ENCODE results near the gene KIAA0825. TPM values are rescaled to one million over a fixed set of nuclear protein-coding genes. Genes with fewer than 3 reads are reported as not detected.

Gene KIAA0825
- polyA plus RNA-seq, 3 donors, result 0.56 to 1.3 (median 0.89) TPM

- Histone ChIP-seq H3K4me3 (replicated peaks in 1 of 3; ENCODE audit: low read depth in 2 of 3, low read length in 3 of 3) (no peak overlapping the region), H3K9me3 (replicated peaks in 1 of 2; ENCODE audit: control insufficient read depth in 1 of 2, insufficient read depth in 1 of 2, low read length in 2 of 2) (no peaks in the 10 kb centered on the region), H3K9ac (ENCODE audit: insufficient read depth, low read length, poor library complexity, severe bottlenecking) (no peak overlapping the region), H3K4me2 (replicated peaks; ENCODE audit: extremely low read depth, low read length, poor library complexity, severe bottlenecking) (no peak overlapping the region), H3K79me2 (ENCODE audit: insufficient read depth, low read length) (no peaks in the 10 kb centered on the region), H3K27ac (ENCODE audit: low read depth in 1 of 2, low read length in 2 of 2) (no peak overlapping the region), H3K4me1 (ENCODE audit: control insufficient read depth in 1 of 2, insufficient read depth in 2 of 2, low read length in 2 of 2) (peaks cover 0 to 4% of the 10 kb centered on the region in 2 donors), H3K27me3 (ENCODE audit: control insufficient read depth in 2 of 2, insufficient read depth in 2 of 2, low read length in 2 of 2) (no peaks in the 10 kb centered on the region), H4K20me1 (ENCODE audit: insufficient read depth, low read length) (no peaks in the 10 kb centered on the region), H2AFZ (ENCODE audit: insufficient read depth, low read depth, low read length, poor library complexity, severe bottlenecking) (no peak overlapping the region), H3K36me3 (replicated peaks in 1 of 2; ENCODE audit: control insufficient read depth in 1 of 2, insufficient read depth in 2 of 2, low read length in 2 of 2) (no peaks in the 10 kb centered on the region)
- H3K9me3 Mint-ChIP-seq, result no peaks in the 10 kb centered on the region
- H3K27ac Mint-ChIP-seq, result no peak overlapping the region
- no peak for DNase-seq
- TF ChIP-seq, protein P1, sequence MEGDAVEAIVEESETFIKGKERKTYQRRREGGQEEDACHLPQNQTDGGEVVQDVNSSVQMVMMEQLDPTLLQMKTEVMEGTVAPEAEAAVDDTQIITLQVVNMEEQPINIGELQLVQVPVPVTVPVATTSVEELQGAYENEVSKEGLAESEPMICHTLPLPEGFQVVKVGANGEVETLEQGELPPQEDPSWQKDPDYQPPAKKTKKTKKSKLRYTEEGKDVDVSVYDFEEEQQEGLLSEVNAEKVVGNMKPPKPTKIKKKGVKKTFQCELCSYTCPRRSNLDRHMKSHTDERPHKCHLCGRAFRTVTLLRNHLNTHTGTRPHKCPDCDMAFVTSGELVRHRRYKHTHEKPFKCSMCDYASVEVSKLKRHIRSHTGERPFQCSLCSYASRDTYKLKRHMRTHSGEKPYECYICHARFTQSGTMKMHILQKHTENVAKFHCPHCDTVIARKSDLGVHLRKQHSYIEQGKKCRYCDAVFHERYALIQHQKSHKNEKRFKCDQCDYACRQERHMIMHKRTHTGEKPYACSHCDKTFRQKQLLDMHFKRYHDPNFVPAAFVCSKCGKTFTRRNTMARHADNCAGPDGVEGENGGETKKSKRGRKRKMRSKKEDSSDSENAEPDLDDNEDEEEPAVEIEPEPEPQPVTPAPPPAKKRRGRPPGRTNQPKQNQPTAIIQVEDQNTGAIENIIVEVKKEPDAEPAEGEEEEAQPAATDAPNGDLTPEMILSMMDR (IDR thresholded peaks at IDR 0.05), result no peak
- WGBS (ENCODE audit: insufficient coverage), result 40% methylated on average over 2 of the region's 4 CpGs
- H3K36me3 Mint-ChIP-seq, result no peaks in the 10 kb centered on the region
- H3K4me1 Mint-ChIP-seq, result peaks cover 3% of the 10 kb centered on the region
- intact Hi-C loops (cut with micrococcal nuclease), result no loop called here
- H3K4me3 Mint-ChIP-seq, result no peak overlapping the region
- no peaks in the 10 kb centered on the region for H3K27me3 Mint-ChIP-seq (ENCODE audit: low read depth in 3 of 3)
Observed at GRCh38 chr5:94508461-94509148, 109.8 kb downstream of the KIAA0825 start.

DNA sequence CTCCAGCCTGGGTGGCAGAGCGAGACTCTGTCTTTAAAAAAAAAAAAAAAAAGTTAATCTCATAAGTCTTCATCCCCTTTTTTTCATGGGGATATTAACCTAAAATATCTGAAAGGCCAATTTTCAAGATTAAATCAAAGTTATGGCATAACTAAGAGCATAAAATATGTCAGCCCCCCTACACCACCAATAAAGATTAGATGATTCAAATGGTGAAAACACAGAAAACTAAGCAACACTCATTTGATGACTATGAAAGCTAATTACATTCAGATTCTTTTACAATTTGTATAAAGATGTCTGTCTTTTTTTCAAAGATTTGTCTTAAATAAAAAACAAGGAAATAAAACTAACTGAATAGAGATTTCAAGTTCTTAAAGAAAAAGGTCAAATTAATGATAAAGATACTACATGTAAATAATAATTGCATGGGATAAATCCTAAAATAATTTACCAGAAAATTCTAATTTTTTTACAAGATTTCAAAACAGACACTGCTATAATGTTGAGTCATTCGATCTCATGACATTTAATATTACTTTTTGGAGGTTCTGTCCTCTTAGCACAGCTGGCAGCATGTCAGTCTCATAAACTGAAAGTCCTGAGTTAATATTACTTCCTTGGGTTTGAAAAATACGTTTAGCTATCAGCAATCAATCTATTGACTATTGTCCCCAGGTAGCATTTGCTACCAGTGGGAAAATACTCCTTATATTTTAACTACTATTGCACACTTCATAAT, 112.9 kb downstream of the KIAA0825 start:
- Mint-ChIP-seq H3K4me3 (no peak overlapping the region), H3K27me3 (ENCODE audit: low read depth in 3 of 3) (no peaks in the 10 kb centered on the region), H3K4me1 (no peaks in the 10 kb centered on the region), H3K36me3 (no peaks in the 10 kb centered on the region), H3K27ac (no peak overlapping the region), H3K9me3 (no peaks in the 10 kb centered on the region)
- Histone ChIP-seq H2AFZ (ENCODE audit: insufficient read depth, low read depth, low read length, poor library complexity, severe bottlenecking) (no peak overlapping the region), H4K20me1 (ENCODE audit: insufficient read depth, low read length) (no peaks in the 10 kb centered on the region), H3K27me3 (ENCODE audit: control insufficient read depth in 2 of 2, insufficient read depth in 2 of 2, low read length in 2 of 2) (no peaks in the 10 kb centered on the region), H3K4me3 (replicated peaks in 1 of 3; ENCODE audit: low read depth in 2 of 3, low read length in 3 of 3) (no peak overlapping the region), H3K4me2 (replicated peaks; ENCODE audit: extremely low read depth, low read length, poor library complexity, severe bottlenecking) (no peak overlapping the region), H3K27ac (ENCODE audit: low read depth in 1 of 2, low read length in 2 of 2) (no peak overlapping the region), H3K9me3 (replicated peaks in 1 of 2; ENCODE audit: control insufficient read depth in 1 of 2, insufficient read depth in 1 of 2, low read length in 2 of 2) (no peaks in the 10 kb centered on the region), H3K36me3 (replicated peaks in 1 of 2; ENCODE audit: control insufficient read depth in 1 of 2, insufficient read depth in 2 of 2, low read length in 2 of 2) (no peaks in the 10 kb centered on the region), H3K79me2 (ENCODE audit: insufficient read depth, low read length) (no peaks in the 10 kb centered on the region), H3K9ac (ENCODE audit: insufficient read depth, low read length, poor library complexity, severe bottlenecking) (no peak overlapping the region), H3K4me1 (ENCODE audit: control insufficient read depth in 1 of 2, insufficient read depth in 2 of 2, low read length in 2 of 2) (no peaks in the 10 kb centered on the region)
- TF ChIP-seq, protein P1 (IDR thresholded peaks at IDR 0.05), result no peak
- WGBS (ENCODE audit: insufficient coverage), result no CpG with 5 or more reads among the region's 3 CpGs
- intact Hi-C loops (cut with micrococcal nuclease), result no loop called here
- DNase-seq, result no peak

All from CD14-positive monocyte (primary cell).